Calu3 (cell line): ENCODE data around the gene PYCR2. TPM values are rescaled to one million over a fixed set of nuclear protein-coding genes. Genes with fewer than 3 reads are reported as not detected.
A peak's percentile ranks its signal among the peaks of the same experiment; 100 is the strongest.

Source experiments
- BruUV-seq: library from RNA; stranded (reverse); fragments of 400-500 nt; replicated peaks from 2 replicates; lab custom pipeline; 2021; lab: Mats Ljungman, UMichigan
- CTCF ChIA-PET: fragments of 300-600 bp; sonication (Branson Sonifier 250); formaldehyde crosslinking; loops from one replicate; lab custom pipeline; 2022; ENCODE audit warnings: antibody characterized with exemption; lab: Charles Lee
- DNase-seq: peaks from one replicate; pipeline ENCODE4 v3.0.0; 2022
- H3K27ac Mint-ChIP-seq: one replicate; pipeline ENCODE4 v1.8.0; 2022; ENCODE audit warnings: mixed read lengths; ENCODE audit not compliant: unreplicated experiment
- H3K27me3 Mint-ChIP-seq: one replicate; pipeline ENCODE4 v1.8.0; 2022; ENCODE audit warnings: mixed read lengths; ENCODE audit not compliant: unreplicated experiment
- H3K36me3 Mint-ChIP-seq: one replicate; pipeline ENCODE4 v1.8.0; 2022; ENCODE audit warnings: mild to moderate bottlenecking, moderate library complexity, mixed read lengths; ENCODE audit not compliant: insufficient read depth, unreplicated experiment
- H3K4me1 Mint-ChIP-seq: one replicate; pipeline ENCODE4 v1.8.0; 2022; ENCODE audit warnings: mild to moderate bottlenecking, low read depth, mixed read lengths; ENCODE audit not compliant: unreplicated experiment
- H3K4me3 Mint-ChIP-seq: one replicate; pipeline ENCODE4 v1.8.0; 2022; ENCODE audit warnings: mild to moderate bottlenecking, low read depth, moderate library complexity, mixed read lengths; ENCODE audit not compliant: unreplicated experiment
- H3K9me3 Mint-ChIP-seq: one replicate; pipeline ENCODE4 v1.8.0; 2022; ENCODE audit warnings: low read depth, mixed read lengths; ENCODE audit not compliant: unreplicated experiment
- CTCF ChIP-seq: fragments of 200-600 bp; IDR thresholded peaks from one replicate; pipeline ENCODE4 v1.8.0; 2022; ENCODE audit warnings: antibody characterized with exemption; ENCODE audit not compliant: unreplicated experiment
- intact Hi-C: fragments of 100-400 bp; cut with micrococcal nuclease; formaldehyde crosslinking; loops from one replicate; pipeline ENCODE4 v1.10.0; 2022; ENCODE audit not compliant: unreplicated experiment
- total RNA-seq: library from RNA; stranded (reverse); gene quantifications from 2 replicates; pipeline ENCODE4 v1.2.3, GENCODE V29; 2022

Gene PYCR2
- total RNA-seq, 1 experiment from 2014 or later, result 91.9 TPM

GRCh38 chr1:225915538-225915991 lies 8.5 kb downstream of the PYCR2 start:
- intact Hi-C loops, result no loop called here
- H3K36me3 Mint-ChIP-seq, result peaks cover 36% of the 10 kb centered on the region
- H3K4me1 Mint-ChIP-seq, result peaks cover 8% of the 10 kb centered on the region
- BruUV-seq, result no TSS peak
- no peaks in the 10 kb centered on the region for H3K9me3 Mint-ChIP-seq
- no peak for DNase-seq
- no peak for TF ChIP-seq CTCF
- CTCF ChIA-PET, result no interaction called here
- H3K27me3 Mint-ChIP-seq, result no peaks in the 10 kb centered on the region
- H3K4me3 Mint-ChIP-seq, result no peak overlapping the region
- H3K27ac Mint-ChIP-seq, result no peak overlapping the region

GRCh38 chr1:225914947-225915346 lies 9.1 kb downstream of the PYCR2 start:
- CTCF ChIA-PET, result no interaction called here

GRCh38 chr1:225914391-225914790 lies 9.7 kb downstream of the PYCR2 start:
- CTCF ChIA-PET, result no interaction called here
- Mint-ChIP-seq H3K27me3 (no peaks in the 10 kb centered on the region), H3K9me3 (no peaks in the 10 kb centered on the region), H3K4me1 (peaks cover 19% of the 10 kb centered on the region), H3K36me3 (peaks cover 25% of the 10 kb centered on the region), H3K27ac (no peak overlapping the region), H3K4me3 (no peak overlapping the region)
- no peak for TF ChIP-seq CTCF
- intact Hi-C loops, result loop anchor here (5.0 kb wide), 3 partner anchors 52 to 437 kb away; no protein-coding TSS in a partner anchor
- no peak for DNase-seq
- BruUV-seq, result no TSS peak

More at GRCh38 chr1:225914947-225915346, 9.1 kb downstream of the PYCR2 start:
- Mint-ChIP-seq H3K4me1 (peaks cover 14% of the 10 kb centered on the region), H3K36me3 (peaks cover 30% of the 10 kb centered on the region), H3K9me3 (no peaks in the 10 kb centered on the region), H3K4me3 (no peak overlapping the region), H3K27me3 (no peaks in the 10 kb centered on the region), H3K27ac (no peak overlapping the region)
- intact Hi-C loops, result loop anchor here (5.0 kb wide), 3 partner anchors 53 to 438 kb away; no protein-coding TSS in a partner anchor
- no TSS peak for BruUV-seq
- TF ChIP-seq CTCF, result no peak
- DNase-seq, result no peak

GRCh38 chr1:225911191-225912130 lies 12.6 kb downstream of the PYCR2 start:
- Mint-ChIP-seq H3K36me3 (peaks cover 7% of the 10 kb centered on the region), H3K4me1 (peaks cover 30% of the 10 kb centered on the region), H3K27ac (no peak overlapping the region), H3K4me3 (no peak overlapping the region), H3K9me3 (no peaks in the 10 kb centered on the region), H3K27me3 (no peaks in the 10 kb centered on the region)
- CTCF ChIA-PET, result interaction anchor here (0.5 to 2.4 kb wide), 10 partner anchors 12 to 1448 kb away, joined by 3 to 11 read pairs (median 4); partner anchors contain the start of genes LEFTY1, PYCR2 and TMEM63A
- no TSS peak for BruUV-seq
- DNase-seq, result peak; percentile 86
- intact Hi-C loops, result loop anchor here (1.0 to 5.0 kb wide), 4 partner anchors 34 to 434 kb away; no protein-coding TSS in a partner anchor
- peak; percentile 97 for TF ChIP-seq CTCF
